Measurements from ENCODE around the gene PNKD.

The PNKD gene

DNA sequence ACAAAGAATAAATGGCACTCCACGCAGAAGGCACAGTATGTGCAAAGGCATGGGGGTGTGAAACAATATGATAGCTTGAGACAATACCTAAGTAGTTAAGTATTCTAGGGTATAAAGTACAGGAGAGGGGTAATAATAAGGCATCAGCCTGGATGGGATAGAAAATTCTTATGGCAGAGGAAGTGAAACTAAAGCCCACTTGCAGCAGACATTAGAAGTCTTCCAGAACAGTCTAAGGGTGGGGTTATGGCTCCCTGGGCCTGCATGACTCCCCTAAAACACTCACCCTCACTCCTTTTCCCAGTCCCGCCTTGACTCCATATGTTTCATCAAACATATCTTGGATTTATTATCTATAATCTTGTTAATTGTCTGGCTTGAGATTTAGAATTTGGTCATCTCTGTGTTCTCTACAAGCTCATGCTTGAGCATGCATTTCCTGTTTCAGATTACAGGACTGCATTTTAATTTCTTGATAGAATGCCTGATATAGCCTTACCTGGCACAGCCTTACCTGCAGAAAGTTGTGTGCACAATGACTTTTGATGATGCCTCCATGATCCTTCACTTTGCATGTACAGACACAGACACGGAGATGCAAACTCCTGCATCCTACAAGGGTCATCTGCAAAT, 50.5 kb downstream of the PNKD start:
- no peak for DNase-seq

DNA sequence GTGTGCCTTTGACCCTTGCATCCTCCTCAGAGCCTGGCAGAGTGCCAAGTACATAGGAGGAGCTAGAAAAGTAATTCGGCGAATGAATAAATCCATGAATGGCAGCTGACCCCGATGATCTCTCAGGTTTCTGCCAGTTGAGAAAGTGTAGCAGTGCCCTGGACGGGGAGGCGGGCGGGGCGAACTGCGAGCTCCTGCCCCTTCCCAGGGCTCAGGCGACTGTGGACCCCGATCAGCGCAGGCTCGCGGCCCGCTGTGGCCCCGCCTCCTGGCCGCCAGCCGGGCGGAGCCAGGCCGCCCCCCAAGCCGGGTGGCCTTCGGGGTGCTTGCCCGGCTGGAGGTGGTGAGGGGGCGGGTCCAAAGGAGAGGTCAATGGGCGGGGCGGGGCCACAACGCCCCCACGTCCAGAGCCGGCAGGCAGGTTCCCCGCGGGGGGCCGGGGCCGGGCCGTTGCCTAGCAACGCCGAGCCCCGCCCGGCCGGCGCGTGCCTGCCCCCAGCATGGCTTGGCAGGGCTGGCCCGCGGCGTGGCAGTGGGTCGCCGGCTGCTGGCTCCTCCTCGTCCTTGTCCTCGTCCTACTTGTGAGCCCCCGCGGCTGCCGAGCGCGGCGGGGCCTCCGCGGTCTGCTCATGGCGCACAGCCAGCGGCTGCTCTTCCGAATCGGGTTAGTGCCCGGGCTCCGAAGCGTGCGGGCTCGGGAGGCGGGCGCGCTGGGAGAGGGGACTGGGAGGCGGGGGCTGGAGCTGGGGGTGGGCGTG, 52.6 kb downstream of the PNKD start:
- peak; percentile 28 for DNase-seq

DNA sequence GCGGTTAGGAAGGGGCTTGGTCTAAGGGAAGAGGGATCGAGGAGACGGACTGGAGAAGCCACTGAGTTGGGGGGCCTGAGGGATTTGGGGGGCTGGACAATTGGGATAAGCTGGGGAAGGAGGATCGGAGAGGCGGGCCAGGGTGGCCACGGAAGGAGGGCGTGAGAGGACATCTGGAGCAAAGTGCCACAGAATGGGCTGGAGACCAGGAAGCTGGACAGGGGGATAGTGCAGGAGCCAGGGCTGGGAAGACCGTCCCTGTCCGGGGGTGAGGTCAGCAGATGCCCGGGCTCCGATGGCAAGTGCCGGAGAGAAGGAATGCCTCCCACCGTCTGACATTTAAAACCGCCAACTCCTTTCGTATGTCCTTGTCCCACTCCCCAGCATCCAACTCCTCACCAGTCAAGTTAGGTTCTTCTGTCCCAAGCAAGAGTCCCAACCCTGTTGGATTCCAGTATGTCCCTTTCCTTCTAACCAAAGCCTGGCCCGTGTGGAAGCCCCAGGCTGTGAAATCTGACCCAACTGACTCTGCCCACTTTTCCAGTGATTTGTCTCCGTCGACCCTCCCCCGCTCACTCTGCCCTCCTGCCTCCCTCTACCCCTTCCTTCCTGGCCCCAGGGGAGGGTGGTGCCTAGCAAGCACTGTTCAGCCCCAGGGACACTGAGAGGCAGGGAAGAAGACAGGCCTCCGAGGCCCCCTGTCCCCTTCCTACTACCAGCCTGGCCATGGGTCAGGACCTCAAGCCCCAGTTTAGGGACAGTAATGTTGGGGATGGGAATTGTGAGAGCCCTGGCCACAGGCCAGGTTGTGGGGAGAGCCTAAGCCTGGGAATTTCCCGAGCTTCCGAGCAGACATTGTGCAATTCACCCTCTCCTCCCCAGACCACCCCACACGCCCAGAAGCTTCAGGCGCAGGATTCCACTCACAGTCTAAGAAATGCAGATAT, 53.5 kb downstream of the PNKD start:
- no peak for DNase-seq

DNA sequence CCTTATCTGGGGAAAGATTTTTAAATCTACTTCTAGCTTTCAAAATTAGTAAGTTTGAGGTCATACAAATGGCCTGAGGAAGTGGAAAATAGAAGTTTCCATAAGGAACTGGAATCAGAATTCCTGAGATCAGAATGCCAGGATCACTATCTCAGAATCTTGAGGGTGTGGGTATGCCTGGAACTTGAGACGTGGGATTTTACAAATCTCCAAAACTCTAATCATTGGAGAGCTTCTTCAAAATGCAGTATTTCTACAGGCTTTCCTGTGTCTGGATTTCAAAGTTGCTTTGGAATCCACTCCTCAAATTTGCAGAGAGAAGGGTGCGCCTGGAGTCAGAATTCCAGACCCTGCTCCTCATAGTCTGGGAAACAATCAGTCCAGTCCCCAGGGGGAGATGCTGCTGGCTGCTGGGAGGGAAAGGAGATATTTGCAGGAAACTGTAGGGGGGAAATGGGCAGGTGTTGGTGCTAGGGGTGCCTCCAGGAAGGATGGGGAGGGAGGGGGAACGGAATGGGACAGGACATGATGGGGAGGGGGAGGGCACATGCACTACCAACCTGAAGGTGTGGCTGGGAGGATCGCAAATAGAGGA, 55.3 kb downstream of the PNKD start:
- DNase-seq, result no peak

DNA sequence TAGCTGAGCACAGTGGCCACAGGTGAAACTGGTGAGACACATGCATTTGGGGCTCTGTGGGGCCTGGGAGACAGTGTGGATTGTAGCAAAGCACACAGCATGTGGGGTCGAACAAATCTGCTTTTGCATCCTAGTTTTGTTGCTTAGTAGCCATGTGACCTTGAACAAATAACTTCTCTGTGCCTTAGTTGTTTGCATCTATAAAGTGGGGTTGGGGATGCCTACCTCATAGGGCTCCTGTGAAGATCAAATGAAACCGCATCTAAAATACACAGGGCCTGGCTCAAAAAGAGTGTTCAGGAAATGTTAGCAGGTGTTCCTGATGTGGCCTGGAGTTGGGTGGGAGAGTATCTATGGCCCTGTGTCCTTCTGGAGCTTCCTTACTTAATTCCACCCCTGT, 56.0 kb downstream of the PNKD start:
- DNase-seq, result no peak

DNA sequence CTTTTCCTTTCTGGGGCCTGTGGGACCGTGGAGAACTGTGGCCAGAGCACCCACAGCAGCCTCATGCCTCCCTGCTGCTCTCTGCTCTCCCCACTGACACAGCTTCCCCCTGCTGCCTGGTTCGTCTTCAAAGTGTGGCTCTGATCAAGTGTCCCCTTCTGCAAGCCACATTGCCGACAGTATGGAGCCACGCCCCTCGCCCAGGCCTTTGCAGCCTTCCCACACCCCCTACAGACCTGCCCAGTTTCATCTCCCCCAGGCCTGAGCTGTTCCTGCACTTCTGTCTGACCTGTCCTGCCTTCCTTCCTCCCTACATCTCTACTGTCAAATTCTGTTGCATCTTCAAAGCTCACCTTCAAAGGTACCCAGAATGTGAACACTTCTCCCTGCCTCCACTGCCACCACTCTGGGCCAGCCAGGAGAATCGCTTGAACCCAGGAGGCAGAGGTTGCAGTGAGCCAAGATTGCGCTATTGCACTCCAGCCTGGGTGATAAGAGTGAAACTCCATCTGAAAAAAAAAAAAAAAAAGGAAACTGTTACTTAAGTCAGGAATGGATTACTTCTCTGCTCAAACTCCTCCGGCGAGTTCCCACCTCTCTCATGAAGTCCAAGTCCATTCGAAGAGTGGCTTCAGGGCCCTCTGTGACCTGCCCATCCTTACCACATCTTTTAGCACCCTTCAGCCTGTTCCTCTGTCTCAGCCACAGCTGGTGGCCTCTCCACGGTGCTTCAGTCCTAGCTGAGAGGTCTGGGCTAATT, 57.3 kb downstream of the PNKD start:
- DNase-seq, result no peak

DNA sequence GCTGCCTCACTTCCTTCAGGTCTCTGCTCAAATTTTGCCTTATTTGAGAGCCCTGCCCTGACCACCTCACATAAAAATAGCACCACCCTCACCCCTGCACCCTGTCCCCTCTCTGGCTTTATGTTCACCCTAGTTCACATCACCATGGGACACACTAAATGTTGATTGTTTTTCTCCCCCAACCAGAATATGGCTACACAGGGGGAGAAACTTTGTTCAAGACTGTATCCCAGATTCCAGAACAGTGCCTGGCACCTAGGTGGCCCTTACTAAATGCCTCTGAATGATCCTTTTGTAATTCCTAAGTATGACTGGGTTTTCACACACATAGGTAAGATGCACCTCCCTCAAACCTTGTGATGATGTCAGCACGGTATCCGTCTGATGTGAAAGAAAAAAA, 58.0 kb downstream of the PNKD start:
- no peak for DNase-seq

DNA sequence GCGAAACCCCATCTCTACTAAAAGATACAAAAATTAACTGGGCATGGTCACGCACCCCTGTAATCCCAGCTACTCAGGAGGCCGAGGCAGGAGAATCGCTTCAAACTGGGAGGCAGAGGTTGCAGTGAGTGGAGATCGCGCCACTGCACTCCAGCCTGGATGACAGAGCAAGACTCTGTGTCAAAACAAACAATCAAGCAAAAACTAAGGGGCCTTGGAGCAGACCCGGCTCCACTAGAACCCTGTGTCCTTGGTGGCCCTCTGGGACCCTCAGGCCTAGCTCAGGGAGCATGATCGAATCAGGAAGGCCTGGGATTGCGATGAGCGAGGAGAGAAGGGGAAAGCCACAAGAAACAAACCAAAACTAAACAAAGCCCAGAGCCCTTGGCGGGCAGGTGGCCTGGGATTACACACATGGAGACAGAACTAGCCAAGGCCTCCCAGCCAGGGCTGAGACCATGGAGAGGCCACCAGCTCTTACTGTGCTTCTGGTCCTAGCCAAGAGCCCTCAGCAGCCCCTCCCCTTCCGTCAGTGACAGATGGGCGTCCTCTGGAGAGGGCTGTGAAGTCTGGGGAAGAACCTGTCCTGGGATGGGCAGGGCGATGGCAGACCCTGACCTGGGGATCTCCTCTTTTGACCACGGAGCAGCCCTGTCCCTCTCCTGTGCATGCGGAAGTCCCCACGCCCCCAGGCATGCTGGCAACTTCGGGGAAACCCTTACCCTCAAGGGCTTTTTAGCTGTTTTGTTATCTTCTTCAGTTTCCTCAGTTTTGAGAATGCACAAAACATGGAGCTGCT, 58.9 kb downstream of the PNKD start:
- no peak for DNase-seq

DNA sequence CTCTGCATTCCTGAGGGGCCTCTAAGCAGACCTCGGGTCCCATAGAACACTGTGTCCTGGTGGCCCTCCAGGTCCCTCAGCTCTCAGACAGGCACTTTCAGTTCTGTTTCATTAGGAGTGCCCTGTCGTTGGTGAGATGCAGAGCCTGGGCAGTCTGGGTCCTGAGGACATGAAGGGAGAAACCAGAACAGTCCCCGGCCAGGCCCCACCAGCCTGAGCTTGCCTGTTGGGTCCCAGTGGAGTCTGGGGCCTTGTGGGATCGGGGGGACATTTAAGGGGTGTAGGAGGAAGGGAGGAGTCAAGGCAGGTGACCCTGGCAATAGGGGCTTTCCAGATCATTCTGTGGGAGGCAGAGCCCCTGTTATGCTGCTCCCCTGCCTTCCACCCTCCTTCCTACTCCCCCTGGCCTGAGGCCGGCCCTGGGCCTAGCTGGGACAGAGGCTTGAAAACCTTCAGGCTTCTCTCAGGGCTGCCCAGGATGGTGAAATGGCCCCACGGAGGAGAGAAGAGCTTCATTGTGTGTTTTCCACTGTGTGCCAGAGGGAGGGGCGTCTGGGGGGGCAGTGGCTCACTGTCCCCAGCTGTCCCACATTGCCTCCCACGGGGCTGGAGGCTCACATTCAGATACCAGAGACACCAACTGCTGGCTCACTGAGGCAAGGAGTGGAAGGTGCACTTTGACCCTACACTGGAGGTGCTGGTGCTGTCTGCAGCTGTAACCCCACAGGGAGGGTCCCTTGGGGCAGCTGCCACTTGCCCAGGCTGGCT, 59.7 kb downstream of the PNKD start:
- DNase-seq, result no peak

DNA sequence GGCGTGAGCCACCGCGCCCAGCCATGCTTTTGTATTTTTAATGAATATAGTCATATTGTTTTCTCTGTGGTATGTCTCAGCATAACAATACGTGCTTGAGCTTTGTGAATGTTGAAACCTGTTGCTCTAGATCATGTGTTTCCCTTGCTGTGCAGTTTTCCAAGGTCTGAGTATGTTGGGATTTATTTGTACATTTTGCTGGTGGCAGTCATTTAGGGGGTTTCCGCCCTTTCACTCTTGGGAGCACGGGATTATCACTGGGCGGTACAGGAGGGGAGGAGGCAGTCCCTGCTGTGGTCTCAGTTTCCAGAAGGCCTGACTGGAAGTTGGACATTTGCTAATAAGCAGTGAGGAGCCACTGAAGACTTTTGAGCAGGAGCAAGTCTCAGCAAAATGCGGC, 61.4 kb downstream of the PNKD start:
- DNase-seq, result no peak

DNA sequence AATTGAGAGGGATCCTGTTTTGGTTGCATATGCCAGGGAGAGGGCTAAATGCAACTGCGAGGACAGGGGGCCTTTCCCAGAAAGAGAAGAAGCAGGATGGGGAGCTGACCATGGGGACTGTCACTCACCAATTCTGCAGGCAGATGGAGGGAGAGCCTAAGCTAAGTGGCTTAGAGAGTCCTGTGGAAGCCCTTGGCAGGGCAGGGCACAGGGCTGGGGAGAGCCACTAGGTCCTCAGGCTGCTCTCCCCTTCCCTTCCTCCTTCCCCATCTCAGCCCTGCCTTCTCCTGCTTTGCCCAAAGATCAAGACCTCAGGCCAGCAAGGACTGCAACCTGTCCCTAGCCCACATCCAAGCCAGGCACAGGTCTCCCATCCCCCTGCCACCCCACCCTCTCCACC, 62.0 kb downstream of the PNKD start:
- DNase-seq, result no peak

DNA sequence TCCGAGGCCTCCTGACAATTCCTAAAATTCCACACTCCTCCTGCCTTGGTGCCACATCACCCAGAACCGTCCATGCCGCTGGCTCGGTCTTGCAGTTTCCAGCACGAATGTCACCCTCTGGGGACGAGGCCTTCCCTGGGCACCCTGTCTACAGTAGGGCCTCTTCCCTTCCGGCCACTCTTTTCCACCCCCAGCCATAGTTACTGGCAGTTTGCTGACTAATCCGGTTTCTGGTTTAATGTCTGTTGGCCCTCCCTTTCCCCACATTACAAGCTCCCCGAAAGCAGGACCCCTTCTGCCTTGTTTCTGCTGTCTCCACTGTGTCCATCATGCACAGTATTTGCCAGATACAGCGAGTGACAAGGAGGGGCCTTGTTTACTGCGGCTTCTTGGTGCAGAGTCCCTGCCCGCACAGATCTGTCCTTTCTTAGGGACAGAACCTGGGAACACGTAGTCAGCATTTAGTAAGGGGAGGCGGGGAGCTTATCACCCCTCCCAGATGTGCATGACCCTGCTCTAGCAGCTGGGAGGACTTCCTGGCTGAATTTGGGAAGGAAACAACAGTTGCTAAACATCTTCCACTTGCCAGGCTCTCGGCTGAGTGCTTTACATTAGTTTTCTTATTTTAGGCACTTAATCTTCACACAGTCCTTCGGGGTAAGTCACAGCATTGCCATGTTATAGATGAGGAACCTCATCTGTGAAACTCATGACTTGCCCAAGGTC, 62.8 kb downstream of the PNKD start:
- no peak for DNase-seq

DNA sequence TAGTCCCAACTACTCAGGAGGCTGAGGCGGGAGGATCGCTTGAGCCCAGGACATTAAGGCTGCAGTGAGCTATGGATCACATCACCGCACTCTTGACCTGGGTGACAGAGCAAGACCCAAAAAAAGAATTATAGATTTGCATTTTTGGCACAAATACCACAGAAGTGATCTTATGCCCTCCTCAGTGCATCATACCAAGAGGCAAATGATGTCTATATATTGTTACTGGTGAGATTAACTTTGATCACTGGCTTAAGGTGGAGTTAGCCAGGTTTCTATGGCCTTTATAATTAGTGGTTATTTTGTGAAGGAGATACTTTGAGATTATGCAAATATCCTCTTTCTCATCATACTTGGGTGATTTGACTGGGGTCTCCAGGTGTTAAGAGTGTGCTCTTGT, 64.2 kb downstream of the PNKD start:
- DNase-seq, result no peak

DNA sequence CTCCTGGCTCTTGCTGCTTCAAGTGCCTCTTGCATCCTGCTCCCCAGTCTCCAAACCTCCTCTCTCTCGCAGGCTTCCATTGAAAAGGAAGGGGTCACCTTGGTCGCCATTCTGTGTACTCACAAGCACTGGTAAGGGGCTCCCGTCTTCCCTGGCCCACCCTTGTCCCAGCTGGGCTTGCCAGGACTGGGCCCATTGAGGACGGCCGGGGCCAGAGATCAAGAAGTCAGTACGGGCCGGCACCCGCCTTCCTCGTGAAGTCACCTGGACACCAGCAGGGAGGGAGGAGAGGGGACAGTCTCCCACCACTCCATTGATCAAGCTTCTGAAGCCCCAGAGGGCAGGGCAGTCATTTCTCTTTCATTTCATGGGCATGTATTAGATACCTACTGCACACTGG, 70.3 kb downstream of the PNKD start:
- no peak for DNase-seq

DNA sequence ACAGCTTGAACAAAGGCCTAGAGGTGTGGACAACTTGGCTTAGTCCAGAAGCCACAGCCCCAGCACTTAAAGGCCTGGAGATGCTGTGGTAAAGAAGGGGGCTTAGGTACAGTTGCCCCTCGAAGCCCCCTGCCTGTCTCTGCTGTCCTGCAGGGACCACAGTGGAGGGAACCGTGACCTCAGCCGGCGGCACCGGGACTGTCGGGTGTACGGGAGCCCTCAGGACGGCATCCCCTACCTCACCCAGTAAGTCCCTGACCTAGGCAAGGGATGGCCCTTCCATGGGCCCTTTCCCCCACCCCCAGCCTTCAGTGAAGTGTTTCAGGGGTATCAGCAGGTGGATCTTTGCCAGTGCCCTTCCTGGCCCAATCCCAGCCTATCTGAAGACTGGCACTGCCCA, 71.1 kb downstream of the PNKD start:
- no peak for DNase-seq

DNA sequence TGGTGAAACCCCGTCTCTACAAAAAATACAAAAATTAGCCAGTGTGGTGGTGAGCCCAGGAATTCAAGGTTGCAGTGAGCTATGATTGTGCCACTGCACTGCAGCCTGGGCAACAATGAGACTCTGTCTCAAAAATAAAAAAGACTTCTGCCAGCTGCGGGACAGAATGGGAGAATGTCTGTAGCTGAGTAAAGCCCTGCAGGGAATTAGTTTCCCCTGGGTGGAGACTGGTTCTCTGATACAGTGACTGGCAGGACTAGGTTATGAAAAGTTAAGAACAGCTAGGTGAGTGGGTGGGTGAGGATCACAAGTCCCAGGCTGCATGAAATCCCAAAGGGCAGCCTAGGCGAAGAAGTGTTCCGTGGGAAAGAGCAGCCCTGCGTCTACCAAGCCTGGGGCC, 72.5 kb downstream of the PNKD start:
- no peak for DNase-seq

DNA sequence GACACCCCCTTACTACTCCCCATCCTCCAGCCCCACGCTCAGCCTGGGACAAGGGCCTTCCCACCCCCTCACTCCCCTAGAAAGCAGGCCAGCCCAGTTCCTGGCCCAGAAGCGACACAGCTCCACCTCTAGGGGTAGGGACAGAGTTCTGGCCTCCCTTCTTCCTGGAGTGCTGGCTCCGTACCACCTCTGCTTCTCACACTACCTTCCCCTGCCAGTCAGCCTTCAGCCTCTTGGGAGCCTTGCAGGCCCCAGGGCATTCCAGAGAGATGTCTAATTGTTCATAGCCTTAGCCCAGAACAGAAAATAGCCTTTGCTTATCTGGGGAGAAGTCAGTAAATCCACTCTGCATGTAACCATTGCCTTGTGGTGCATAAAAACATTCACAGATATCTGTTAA, 73.3 kb downstream of the PNKD start:
- no peak for DNase-seq

DNA sequence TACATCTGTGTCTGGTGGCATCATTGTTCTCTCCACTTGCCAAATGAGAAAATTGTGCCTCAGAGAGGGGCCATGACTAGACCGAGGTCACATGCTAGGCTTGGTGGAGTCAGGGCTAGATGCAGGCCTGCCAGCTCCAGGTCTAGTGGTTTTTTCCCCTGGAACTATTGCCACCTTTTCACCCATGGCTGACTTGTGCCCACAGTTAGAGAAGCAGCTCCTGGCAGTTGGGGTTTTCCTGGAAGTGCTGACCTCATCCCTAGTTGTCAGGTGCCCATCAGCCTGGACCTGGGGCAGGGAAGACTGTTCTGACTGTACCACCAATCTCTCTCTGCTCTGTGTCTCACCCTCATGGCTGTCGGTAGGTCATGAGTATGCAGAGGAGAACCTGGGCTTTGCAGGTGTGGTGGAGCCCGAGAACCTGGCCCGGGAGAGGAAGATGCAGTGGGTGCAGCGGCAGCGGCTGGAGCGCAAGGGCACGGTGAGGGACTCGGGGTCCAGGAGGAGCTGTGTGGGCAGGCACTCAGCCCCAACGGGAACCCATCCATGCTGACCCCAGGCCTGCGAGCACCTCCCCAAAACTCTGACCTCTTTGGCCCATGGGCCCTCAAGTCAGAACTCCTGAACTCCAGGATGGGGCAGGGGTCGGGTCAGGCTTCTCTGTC, 73.9 kb downstream of the PNKD start:
- DNase-seq, result no peak

DNA sequence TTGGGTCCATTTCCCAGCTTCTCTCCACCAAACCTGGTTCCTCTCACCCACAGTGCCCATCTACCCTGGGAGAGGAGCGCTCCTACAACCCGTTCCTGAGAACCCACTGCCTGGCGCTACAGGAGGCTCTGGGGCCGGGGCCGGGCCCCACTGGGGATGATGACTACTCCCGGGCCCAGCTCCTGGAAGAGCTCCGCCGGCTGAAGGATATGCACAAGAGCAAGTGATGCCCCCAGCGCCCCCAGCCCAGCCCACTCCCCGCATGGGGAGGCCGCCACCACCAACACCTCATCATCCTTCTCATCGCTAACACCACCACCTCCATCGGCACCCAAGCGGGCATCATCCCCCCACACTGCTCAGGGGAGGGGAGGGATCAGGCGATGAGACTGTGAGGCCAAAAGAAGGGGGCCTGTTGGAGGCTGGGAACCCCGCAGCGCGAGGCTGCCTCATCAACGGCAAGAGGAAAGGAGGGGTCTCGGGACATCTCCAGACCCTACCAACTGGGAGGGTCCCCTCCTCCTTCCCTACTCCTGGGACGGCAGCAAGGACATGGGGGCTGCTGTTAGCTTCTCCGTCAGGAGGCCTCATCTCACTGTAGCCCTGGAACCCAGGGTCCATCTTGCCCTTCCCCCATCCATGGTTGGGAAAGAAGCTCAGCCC, 74.6 kb downstream of the PNKD start:
- DNase-seq, result no peak

All from central memory CD4-positive, alpha-beta T cell (primary cell).